GM12865 (cell line): Measurements from ENCODE around the gene TLE6.
A peak's percentile ranks its signal among the peaks of the same experiment; 100 is the strongest.
"Not testable (repeated sequence)": the region's sequence is repeated elsewhere in the genome, so short reads cannot be mapped to it uniquely, and the experiment has no call there.

Experiments used
- DNase-seq: peaks from one replicate; pipeline ENCODE4 v3.0.0; 2010; ENCODE audit warnings: low read depth
- H3K4me3 ChIP-seq: 2 replicates; pipeline ENCODE4 v1.5.1; 2011; ENCODE audit warnings: mild to moderate bottlenecking, low read depth, low read length, control low read depth
- CTCF ChIP-seq: IDR thresholded peaks from 2 replicates; pipeline ENCODE4 v1.5.1; 2011; ENCODE audit warnings: low read length, control low read depth, low read depth, inconsistent platforms; ENCODE audit not compliant: insufficient read depth; ENCODE audit errors: missing control alignments

TLE6 gene

GRCh38 chr19:2982983-2983350 lies 5.6 kb downstream of the TLE6 start:
- H3K4me3 ChIP-seq, result no peak overlapping the region
- no peak for DNase-seq
- no peak for TF ChIP-seq CTCF

GRCh38 chr19:2983351-2984214 lies 6.2 kb downstream of the TLE6 start:
- DNase-seq, result no peak
- TF ChIP-seq CTCF, result no peak
- peak overlapping the region; percentile 17 for H3K4me3 ChIP-seq

GRCh38 chr19:2984215-2984528 lies 6.8 kb downstream of the TLE6 start:
- no peak for DNase-seq
- H3K4me3 ChIP-seq, result peak overlapping the region; percentile 17
- TF ChIP-seq CTCF, result no peak

- H3K4me3 ChIP-seq, result no peak overlapping the region
- TF ChIP-seq CTCF, result no peak
- no peak for DNase-seq
Observed at GRCh38 chr19:2986951-2987524, 9.7 kb downstream of the TLE6 start.

- DNase-seq, result no peak
- TF ChIP-seq CTCF, result no peak
- H3K4me3 ChIP-seq, result no peak overlapping the region
Observed at GRCh38 chr19:2987797-2988196, 10.4 kb downstream of the TLE6 start.

GRCh38 chr19:2988568-2988967 lies 11.2 kb downstream of the TLE6 start:
- H3K4me3 ChIP-seq, result no peak overlapping the region
- TF ChIP-seq CTCF, result no peak
- DNase-seq, result no peak

- TF ChIP-seq CTCF, result no peak
- no peak for DNase-seq
- H3K4me3 ChIP-seq, result no peak overlapping the region
Observed at GRCh38 chr19:2989236-2989946, 12.0 kb downstream of the TLE6 start.

- not testable (repeated sequence) for H3K4me3 ChIP-seq, DNase-seq
Observed at GRCh38 chr19:2992333-2992732, 15.0 kb downstream of the TLE6 start.
